AG04450 (cell line): ENCODE results near the gene RCBTB2. TPM values are rescaled to one million over a fixed set of nuclear protein-coding genes. Genes with fewer than 3 reads are reported as not detected.

ENCODE experiments used
- CTCF ChIA-PET: fragments of 300-600, 350-600 bp; formaldehyde crosslinking; extraction: SDS; loops from one replicate; lab custom pipeline; 2022; ENCODE audit warnings: antibody characterized with exemption, inconsistent platforms; lab: Charles Lee
- POLR2A ChIA-PET: fragments of 350-600 bp; formaldehyde crosslinking; extraction: SDS; loops from one replicate; lab custom pipeline; 2021; ENCODE audit warnings: antibody characterized with exemption, inconsistent platforms; lab: Yijun Ruan, JAX
- DNase-seq: peaks from one replicate; pipeline ENCODE4 v3.0.0-alpha.2; 2011; ENCODE audit warnings: low read depth, low spot score
- H3K27ac ChIP-seq: one replicate; pipeline ENCODE4 v1.5.1; 2012; ENCODE audit warnings: low read depth, low read length, control low read depth
- H3K27me3 ChIP-seq: one replicate; pipeline ENCODE4 v1.6.0; 2012; ENCODE audit warnings: low read length; ENCODE audit not compliant: control insufficient read depth, insufficient read depth
- H3K4me3 ChIP-seq: 2 replicates; pipeline ENCODE4 v1.5.1; 2011; ENCODE audit warnings: mild to moderate bottlenecking, low read depth, low read length, control low read depth
- H3K9me3 ChIP-seq: 2 replicates; pipeline ENCODE4 v1.5.1; 2012; ENCODE audit warnings: low read length; ENCODE audit not compliant: control insufficient read depth, insufficient read depth
- polyA plus RNA-seq: library from polyadenylated mRNA; depleted of rRNA; stranded (reverse); fragments of >200 nt; gene quantifications from 2 replicates; pipeline ENCODE4 v1.2.3, GENCODE V29; 2011; rRNA removed
- TF ChIP-seq, protein P1 (sequence below): IDR thresholded peaks from 2 replicates; pipeline ENCODE4 v1.5.1; 2011; ENCODE audit warnings: low read depth, low read length, control low read depth, inconsistent platforms

Gene RCBTB2
- polyA plus RNA-seq, 1 experiment: 10.9 TPM

DNA sequence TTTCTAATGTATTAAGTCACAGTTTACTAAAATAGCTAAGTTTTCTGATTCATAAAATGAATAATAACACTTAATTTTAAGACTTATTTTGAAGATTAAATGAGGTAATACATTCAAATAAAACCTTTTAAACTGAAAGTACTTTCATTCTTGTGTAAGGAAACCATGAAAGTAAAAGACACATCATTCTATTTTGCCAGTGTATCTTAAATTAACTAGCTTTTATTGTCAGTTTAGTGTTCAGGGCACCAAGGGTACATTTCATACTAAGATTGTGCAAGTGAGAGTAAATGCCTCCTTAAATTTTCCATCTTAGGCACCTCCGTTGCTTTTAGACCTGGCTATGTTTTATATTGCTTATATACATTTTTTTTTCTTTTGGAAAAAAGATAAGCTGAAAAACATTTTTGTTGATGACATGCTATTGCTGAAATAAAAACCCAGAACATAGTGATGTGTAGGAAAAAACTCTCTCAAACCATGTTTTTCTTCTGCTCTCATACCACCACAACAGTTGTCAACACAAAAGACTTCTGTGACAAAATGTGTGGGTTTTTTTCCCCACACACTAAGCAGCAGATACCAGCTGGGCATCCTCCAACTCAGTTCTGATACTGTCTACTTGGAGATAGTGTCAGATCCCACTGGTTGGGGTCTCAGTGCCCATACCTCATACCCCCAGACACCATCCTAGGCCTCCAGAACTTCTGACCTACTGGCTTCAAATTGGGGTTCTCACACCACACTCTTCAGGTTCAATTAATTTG, 89.3 kb downstream of the RCBTB2 start:
- no peaks in the 10 kb centered on the region for H3K9me3 ChIP-seq
- H3K27ac ChIP-seq: no peak overlapping the region
- no peaks in the 10 kb centered on the region for H3K27me3 ChIP-seq
- TF ChIP-seq, protein P1, sequence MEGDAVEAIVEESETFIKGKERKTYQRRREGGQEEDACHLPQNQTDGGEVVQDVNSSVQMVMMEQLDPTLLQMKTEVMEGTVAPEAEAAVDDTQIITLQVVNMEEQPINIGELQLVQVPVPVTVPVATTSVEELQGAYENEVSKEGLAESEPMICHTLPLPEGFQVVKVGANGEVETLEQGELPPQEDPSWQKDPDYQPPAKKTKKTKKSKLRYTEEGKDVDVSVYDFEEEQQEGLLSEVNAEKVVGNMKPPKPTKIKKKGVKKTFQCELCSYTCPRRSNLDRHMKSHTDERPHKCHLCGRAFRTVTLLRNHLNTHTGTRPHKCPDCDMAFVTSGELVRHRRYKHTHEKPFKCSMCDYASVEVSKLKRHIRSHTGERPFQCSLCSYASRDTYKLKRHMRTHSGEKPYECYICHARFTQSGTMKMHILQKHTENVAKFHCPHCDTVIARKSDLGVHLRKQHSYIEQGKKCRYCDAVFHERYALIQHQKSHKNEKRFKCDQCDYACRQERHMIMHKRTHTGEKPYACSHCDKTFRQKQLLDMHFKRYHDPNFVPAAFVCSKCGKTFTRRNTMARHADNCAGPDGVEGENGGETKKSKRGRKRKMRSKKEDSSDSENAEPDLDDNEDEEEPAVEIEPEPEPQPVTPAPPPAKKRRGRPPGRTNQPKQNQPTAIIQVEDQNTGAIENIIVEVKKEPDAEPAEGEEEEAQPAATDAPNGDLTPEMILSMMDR: no peak
- no peak for DNase-seq
- ChIA-PET POLR2A (no interaction called here), CTCF (no interaction called here)
- no peak overlapping the region for H3K4me3 ChIP-seq

Other genes starting within 250 kb of the RCBTB2 start
- 20.3 and 27.3 TPM in 2 replicates for gene RB1, start 229.3 kb downstream of the RCBTB2 start, polyA plus RNA-seq
- 5.2 and 10.5 TPM in 2 replicates for gene LPAR6, start 120.0 kb downstream of the RCBTB2 start, polyA plus RNA-seq
- gene CYSLTR2, start 120.8 kb upstream of the RCBTB2 start, polyA plus RNA-seq: not detected in 2 replicates